H1 (cell line): Measurements from ENCODE around the gene FOXK1.

Source experiments
- CEBPB ChIP-seq: IDR thresholded peaks from 2 replicates; pipeline ENCODE4 v1.6.1; 2012; ENCODE audit warnings: low read depth, low read length
- CTCF ChIP-seq, 3 experiments: IDR thresholded peaks; 1 replicate in 2 of 3; 2 replicates in 1 of 3; pipeline versions ENCODE4 v1.5.1 to v1.6.1; 2011; ENCODE audit warnings: low read length in 3 of 3, mild to moderate bottlenecking in 3 of 3, inconsistent platforms in 2 of 3, low read depth in 1 of 3, moderate library complexity in 1 of 3; ENCODE audit not compliant: insufficient read depth in 1 of 3; ENCODE audit errors: control extremely low read depth in 1 of 3
- POLR2AphosphoS5 ChIP-seq: IDR thresholded peaks from 2 replicates; pipeline ENCODE4 v1.6.1; 2011; ENCODE audit warnings: low read depth, low read length
- SIN3A ChIP-seq, 2 experiments: IDR thresholded peaks in 1 of 2; conservative IDR thresholded peaks in 1 of 2; 2 replicates each; pipeline ENCODE4 v1.6.1; 2011 to 2012; ENCODE audit warnings: low read length in 2 of 2, improper control_type of control experiment in 1 of 2, low read depth in 1 of 2, mild to moderate bottlenecking in 1 of 2
- TAF1 ChIP-seq: IDR thresholded peaks from 2 replicates; pipeline ENCODE4 v1.6.1; 2011; ENCODE audit warnings: mild to moderate bottlenecking, low read depth, low read length

GRCh38 chr7:4799508-4800268 lies 117.6 kb downstream of the FOXK1 start:
- TF ChIP-seq POLR2AphosphoS5 (no peak), CTCF (IDR thresholded peaks at IDR 0.05; ENCODE audit: control extremely low read depth in 1 of 3, insufficient read depth in 1 of 3, low read depth in 1 of 3, low read length in 3 of 3) (no peak), SIN3A (conservative IDR thresholded peaks at IDR 0.05 in 1 of 2, IDR thresholded peaks at IDR 0.05 in 1 of 2; ENCODE audit: low read depth in 1 of 2, low read length in 2 of 2) (no peak), CEBPB (no peak), TAF1 (no peak)
